Right kidney (tissue), 9 donors: Measurements from ENCODE around the gene RNPC3.

ENCODE experiments used
- DNase-seq: peaks from one replicate; pipeline ENCODE4 v3.0.0-alpha.2; 2016
- long read RNA-seq, 8 donors: transcript quantifications; one replicate each; lab custom pipeline, GENCODE V29; 2026

The RNPC3 gene
- long read RNA-seq, donor 1, partial matches to known transcripts: 78 of 80 reads
- long read RNA-seq, donor 1, other reads (novel, unspliced or antisense): 0 of 80 reads
- long read RNA-seq, donor 2, partial matches to known transcripts: 0 of 2 reads
- long read RNA-seq, donor 2, other reads (novel, unspliced or antisense): 0 of 2 reads
- long read RNA-seq, donor 3, partial matches to known transcripts: 14 of 16 reads
- long read RNA-seq, donor 3, other reads (novel, unspliced or antisense): 0 of 16 reads
- long read RNA-seq, donor 4, partial matches to known transcripts: 59 of 59 reads
- long read RNA-seq, donor 4, other reads (novel, unspliced or antisense): 0 of 59 reads
- long read RNA-seq, donor 5, transcript RNPC3-206 (6 exons, 686 nt): major isoform, 6 of 8 reads
- long read RNA-seq, donor 5, partial matches to known transcripts: 0 of 8 reads
- long read RNA-seq, donor 5, other reads (novel, unspliced or antisense): 0 of 8 reads
- long read RNA-seq, donor 6, partial matches to known transcripts: 10 of 14 reads
- long read RNA-seq, donor 6, other reads (novel, unspliced or antisense): 0 of 14 reads
- long read RNA-seq, donor 7, partial matches to known transcripts: 28 of 32 reads
- long read RNA-seq, donor 7, other reads (novel, unspliced or antisense): 0 of 32 reads
- long read RNA-seq, donor 8, partial matches to known transcripts: 22 of 23 reads
- long read RNA-seq, donor 8, other reads (novel, unspliced or antisense): 0 of 23 reads

GRCh38 chr1:103525607-103526507 lies at the start of gene RNPC3:
RNPC3 (plus strand) TSS chr1:103525699; CDS start chr1:103526071, 372 bp downstream.
- peak; percentile 95 for DNase-seq

GRCh38 chr1:103477101-103477500 lies 48.4 kb upstream of the RNPC3 start:
- DNase-seq: no peak

GRCh38 chr1:103489935-103490334 lies 35.6 kb upstream of the RNPC3 start:
- DNase-seq: no peak

- DNase-seq: no peak
These were observed 33.4 kb upstream of the RNPC3 start for GRCh38 chr1:103492003-103492625.

- DNase-seq: no peak
These were observed 29.4 kb upstream of the RNPC3 start for GRCh38 chr1:103496014-103496635.

- no peak for DNase-seq
These were observed 28.1 kb upstream of the RNPC3 start for GRCh38 chr1:103497404-103497803.

- no peak for DNase-seq
These were observed 16.2 kb upstream of the RNPC3 start for GRCh38 chr1:103509250-103509649.

- no peak for DNase-seq
These were observed 11.8 kb upstream of the RNPC3 start for GRCh38 chr1:103513711-103514110.

- DNase-seq: peak; percentile 6
These were observed 10.5 kb upstream of the RNPC3 start for GRCh38 chr1:103514920-103515503.

GRCh38 chr1:103516283-103516682 lies 9.2 kb upstream of the RNPC3 start:
- no peak for DNase-seq

- DNase-seq: no peak
These were observed 8.8 kb upstream of the RNPC3 start for GRCh38 chr1:103516693-103517092.

GRCh38 chr1:103517380-103518047 lies 8.0 kb upstream of the RNPC3 start:
- no peak for DNase-seq

- DNase-seq: no peak
These were observed 4.7 kb upstream of the RNPC3 start for GRCh38 chr1:103520822-103521221.

- DNase-seq: no peak
These were observed 2.2 kb upstream of the RNPC3 start for GRCh38 chr1:103523346-103523745.

- peak; percentile 59 for DNase-seq
These were observed 339 bp upstream of the RNPC3 start for GRCh38 chr1:103525114-103525606.

- DNase-seq: no peak
These were observed 1.8 kb downstream of the RNPC3 start for GRCh38 chr1:103527331-103527730.

- DNase-seq: no peak
These were observed 4.2 kb downstream of the RNPC3 start for GRCh38 chr1:103529746-103530145.

GRCh38 chr1:103538226-103538625 lies 12.7 kb downstream of the RNPC3 start:
- DNase-seq: no peak

GRCh38 chr1:103541431-103541830 lies 15.9 kb downstream of the RNPC3 start:
- no peak for DNase-seq

GRCh38 chr1:103546496-103546895 lies 21.0 kb downstream of the RNPC3 start:
- DNase-seq: no peak
